Fibroblast of skin of right quadriceps (primary cell): Measurements from ENCODE around the gene RNU1-2.
"Not testable (repeated sequence)": the region's sequence is repeated elsewhere in the genome, so short reads cannot be mapped to it uniquely, and the experiment has no call there.

Experiments used
- DNase-seq: peaks from one replicate; pipeline ENCODE4 v3.0.0-alpha.2; 2013

RNU1-2 gene

GRCh38 chr1:16895598-16896315, at the start of gene RNU1-2:
Gene RNU1-2, plus strand, starts transcription at chr1:16895980.
- DNase-seq: peak; percentile 100

- not testable (repeated sequence) for DNase-seq
Observed at GRCh38 chr1:16856201-16856600, 39.6 kb upstream of the RNU1-2 start.

- DNase-seq: not testable (repeated sequence)
Observed at GRCh38 chr1:16859167-16860041, 36.4 kb upstream of the RNU1-2 start.

- not testable (repeated sequence) for DNase-seq
Observed at GRCh38 chr1:16860048-16860447, 35.7 kb upstream of the RNU1-2 start.

- not testable (repeated sequence) for DNase-seq
Observed at GRCh38 chr1:16861832-16862245, 33.9 kb upstream of the RNU1-2 start.

GRCh38 chr1:16862415-16862814, 33.4 kb upstream of the RNU1-2 start:
- DNase-seq: not testable (repeated sequence)

- DNase-seq: not testable (repeated sequence)
Observed at GRCh38 chr1:16863024-16863423, 32.8 kb upstream of the RNU1-2 start.

- DNase-seq: not testable (repeated sequence)
Observed at GRCh38 chr1:16866926-16867707, 28.7 kb upstream of the RNU1-2 start.

GRCh38 chr1:16868787-16869186, 27.0 kb upstream of the RNU1-2 start:
- not testable (repeated sequence) for DNase-seq

GRCh38 chr1:16869996-16870395, 25.8 kb upstream of the RNU1-2 start:
- not testable (repeated sequence) for DNase-seq

GRCh38 chr1:16871171-16871570, 24.6 kb upstream of the RNU1-2 start:
- not testable (repeated sequence) for DNase-seq

GRCh38 chr1:16872152-16873075, 23.4 kb upstream of the RNU1-2 start:
- DNase-seq: peak; percentile 87

- not testable (repeated sequence) for DNase-seq
Observed at GRCh38 chr1:16873076-16873879, 22.5 kb upstream of the RNU1-2 start.

- not testable (repeated sequence) for DNase-seq
Observed at GRCh38 chr1:16874968-16875765, 20.6 kb upstream of the RNU1-2 start.

- DNase-seq: not testable (repeated sequence)
Observed at GRCh38 chr1:16881742-16882141, 14.0 kb upstream of the RNU1-2 start.

- no peak for DNase-seq
Observed at GRCh38 chr1:16882986-16883385, 12.8 kb upstream of the RNU1-2 start.

GRCh38 chr1:16884487-16884886, 11.3 kb upstream of the RNU1-2 start:
- DNase-seq: not testable (repeated sequence)

GRCh38 chr1:16886860-16887605, 8.7 kb upstream of the RNU1-2 start:
- no peak for DNase-seq
